ENCODE measurements around the gene HERC5.

- TF ChIP-seq CTCF (conservative IDR thresholded peaks at IDR 0.05 in 1 of 2, IDR thresholded peaks at IDR 0.05 in 1 of 2; ENCODE audit: low read depth in 1 of 2, low read length in 2 of 2) = no peak
- TF ChIP-seq EZH2 (IDR thresholded peaks at IDR 0.05; ENCODE audit: low read length, missing control alignments) = no peak
These were observed 76.3 kb downstream of the HERC5 start for GRCh38 chr4:88533088-88533790.
